HG02610 (cell line): ENCODE results near the gene ACTL9.

Experiments
- ATAC-seq: cut with Tn5 transposase; IDR thresholded peaks from one replicate; pipeline ENCODE4 v1.9.1; 2021; ENCODE audit warnings: mild to moderate bottlenecking, moderate library complexity; ENCODE audit not compliant: unreplicated experiment

The ACTL9 gene

DNA sequence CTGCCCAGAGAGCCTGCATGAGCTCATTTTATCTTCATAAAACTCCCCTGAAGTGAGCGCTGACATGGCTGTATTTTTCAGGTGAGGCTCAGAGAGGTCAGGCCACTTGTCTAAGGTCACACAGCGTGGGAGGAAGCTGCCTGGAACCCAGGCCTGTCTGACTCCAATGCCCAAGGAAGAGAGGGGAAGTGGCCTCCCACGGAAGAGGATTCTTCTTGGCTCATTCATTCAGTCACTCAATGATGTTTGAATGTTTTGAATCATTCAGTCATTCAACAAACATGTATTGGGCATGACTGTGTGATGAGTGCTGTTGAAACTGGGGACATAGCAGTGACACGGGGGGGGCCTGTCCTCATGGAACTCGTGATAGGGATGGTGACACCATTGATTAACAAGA, 12.0 kb downstream of the ACTL9 start:
- no peak for ATAC-seq

DNA sequence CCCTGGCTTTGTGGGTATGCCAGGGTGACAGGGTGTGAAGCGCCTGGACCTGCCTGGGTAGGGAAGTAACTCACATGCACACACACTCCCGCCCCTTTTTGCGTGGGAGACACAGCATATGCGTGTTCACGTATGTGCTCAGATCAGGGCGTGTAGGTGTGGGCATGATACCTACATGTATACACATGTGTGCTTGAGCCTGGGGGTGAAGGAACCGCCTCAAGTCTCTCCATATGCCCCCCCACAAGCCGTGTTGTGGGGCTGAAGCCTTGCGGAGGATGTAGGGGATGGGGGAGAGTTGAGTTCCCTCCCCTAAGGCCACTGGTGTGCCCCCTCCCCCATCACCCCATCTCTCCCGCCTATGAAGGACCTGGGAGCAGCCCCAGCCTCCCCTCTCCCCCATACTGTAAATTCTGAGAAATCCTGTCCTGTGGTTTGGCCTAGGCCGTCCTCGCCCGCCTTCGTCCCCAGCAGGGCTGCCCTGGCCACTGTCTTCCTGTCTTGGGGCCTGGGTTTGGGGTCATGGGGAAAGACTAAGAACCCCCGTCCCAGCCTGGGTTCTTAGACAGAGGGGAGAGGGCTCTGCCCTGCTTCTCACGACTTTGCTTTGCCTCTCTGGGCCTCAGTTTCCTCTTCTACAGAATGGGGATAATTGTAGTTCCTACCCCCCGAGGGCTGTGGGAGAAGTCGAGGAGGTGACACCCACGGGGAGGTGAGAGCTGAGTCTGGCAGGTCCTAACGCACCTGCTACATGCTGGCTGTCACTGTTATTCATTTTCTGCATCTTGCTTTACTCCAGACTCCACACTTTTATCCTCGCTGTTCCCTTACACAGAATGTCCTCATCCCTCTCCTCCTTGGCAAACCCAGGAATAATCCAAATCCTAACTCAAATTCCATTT, 14.3 kb downstream of the ACTL9 start:
- no peak for ATAC-seq

GRCh38 chr19:8682931-8683330, 15.7 kb downstream of the ACTL9 start:
- no peak for ATAC-seq

- no peak for ATAC-seq
Measured at GRCh38 chr19:8682472-8682871, 16.1 kb downstream of the ACTL9 start.

DNA sequence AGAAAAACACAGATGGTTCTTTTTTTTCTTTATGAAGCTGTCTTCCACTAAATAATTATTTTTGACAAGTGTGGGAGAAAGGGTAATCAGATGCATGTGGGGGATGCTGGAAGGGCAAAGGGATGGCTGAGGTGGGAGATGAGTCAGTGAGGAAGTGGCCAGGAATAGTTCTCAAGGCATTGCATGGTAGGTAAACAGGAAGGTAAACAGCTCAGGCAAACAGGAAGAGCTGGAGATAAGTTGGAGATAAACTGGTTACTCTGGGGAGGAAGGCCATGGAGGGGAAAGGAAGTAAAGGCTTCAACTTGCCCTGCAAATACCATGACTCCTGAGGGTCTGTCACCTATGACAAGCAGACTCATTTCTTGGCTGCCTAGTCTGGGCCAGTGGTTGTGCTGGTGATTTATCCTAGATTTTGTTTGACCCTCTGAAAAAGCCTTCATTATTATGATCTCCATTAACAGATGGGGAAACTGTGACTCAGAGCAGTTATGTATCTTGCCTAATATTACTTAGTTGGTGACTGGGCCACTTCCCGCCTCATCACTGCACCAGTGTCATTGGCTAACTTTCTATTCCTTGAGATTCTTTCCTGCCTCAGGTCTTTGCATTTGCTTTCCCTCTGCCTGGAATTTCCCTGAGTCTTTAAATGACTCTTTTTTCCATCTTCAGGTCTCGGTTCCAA, 17.1 kb downstream of the ACTL9 start:
- no peak for ATAC-seq

- no peak for ATAC-seq
Measured at GRCh38 chr19:8680676-8681344, 17.8 kb downstream of the ACTL9 start.

DNA sequence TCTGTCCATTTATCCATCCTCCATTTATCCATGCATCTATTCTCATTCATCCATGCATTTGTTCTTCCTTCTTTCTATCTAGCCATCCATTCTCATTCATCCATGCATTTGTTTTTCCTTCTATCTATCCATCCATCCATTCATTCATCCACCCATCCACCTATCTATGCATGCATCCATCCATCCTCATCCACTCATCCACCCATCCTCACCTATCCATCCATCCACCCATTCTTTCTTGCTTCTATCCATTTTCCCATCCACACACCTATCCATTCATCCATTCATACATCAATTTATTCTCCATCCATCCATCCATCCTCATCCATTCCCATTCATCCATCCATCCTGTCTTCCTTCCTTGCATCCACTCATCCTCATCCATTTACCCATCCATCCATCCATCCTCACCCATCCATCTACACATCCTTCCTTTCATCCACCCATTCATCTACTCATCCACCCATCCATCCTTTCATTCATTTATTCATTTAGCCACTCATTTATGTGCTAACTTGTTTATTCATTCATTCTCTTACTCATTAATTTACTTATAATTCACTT, 20.3 kb downstream of the ACTL9 start:
- ATAC-seq = no peak

DNA sequence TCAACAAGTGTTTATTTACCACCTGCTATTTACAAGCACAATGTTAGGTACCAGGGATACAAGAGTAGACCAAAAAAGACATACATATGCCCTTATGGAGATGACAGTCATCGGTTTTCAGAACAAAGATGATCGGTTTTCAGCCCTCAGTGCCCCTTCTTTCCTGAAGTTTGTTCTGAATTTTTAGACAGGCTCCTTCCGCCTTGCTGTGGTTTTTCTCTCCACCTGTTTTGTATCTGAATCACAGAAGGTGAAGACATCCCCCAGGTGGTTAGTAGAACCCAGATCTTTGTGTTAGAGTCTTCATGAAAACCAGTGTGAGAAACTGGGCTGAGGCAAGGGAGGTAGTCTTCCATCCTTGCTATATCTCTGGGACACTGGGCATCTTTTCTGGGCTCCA, 23.5 kb downstream of the ACTL9 start:
- no peak for ATAC-seq

DNA sequence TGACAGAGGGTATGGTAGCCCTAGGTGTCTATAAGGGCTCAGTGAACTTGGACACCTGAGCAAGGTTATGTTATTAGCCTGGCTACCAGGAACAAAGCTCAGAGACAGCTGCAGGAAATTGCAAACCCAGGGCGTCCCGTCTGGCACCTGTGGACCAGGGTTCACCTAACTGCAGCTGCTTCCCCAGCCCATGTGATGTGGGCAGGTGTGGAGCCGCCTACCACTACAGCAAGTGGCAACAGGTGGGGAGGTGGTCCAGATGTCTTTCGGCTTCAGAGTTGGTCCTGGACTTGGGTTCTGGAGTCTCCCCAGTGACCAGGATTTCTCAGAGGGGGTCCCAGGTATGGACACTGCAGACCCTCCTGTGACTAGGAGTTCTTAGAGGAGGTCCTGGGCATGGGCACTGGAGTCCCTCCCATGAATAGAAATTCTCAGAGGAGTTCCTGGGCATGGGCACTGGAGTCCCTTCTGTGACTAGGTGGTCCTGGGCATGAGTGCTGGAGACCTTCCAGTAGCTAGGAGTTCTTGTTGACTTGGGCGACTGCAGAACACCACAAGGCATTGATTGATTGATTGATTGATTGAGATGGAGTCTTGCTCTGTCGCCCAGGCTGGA, 25.2 kb downstream of the ACTL9 start:
- ATAC-seq = no peak

- ATAC-seq = no peak
Measured at GRCh38 chr19:8666814-8667405, 31.7 kb downstream of the ACTL9 start.

DNA sequence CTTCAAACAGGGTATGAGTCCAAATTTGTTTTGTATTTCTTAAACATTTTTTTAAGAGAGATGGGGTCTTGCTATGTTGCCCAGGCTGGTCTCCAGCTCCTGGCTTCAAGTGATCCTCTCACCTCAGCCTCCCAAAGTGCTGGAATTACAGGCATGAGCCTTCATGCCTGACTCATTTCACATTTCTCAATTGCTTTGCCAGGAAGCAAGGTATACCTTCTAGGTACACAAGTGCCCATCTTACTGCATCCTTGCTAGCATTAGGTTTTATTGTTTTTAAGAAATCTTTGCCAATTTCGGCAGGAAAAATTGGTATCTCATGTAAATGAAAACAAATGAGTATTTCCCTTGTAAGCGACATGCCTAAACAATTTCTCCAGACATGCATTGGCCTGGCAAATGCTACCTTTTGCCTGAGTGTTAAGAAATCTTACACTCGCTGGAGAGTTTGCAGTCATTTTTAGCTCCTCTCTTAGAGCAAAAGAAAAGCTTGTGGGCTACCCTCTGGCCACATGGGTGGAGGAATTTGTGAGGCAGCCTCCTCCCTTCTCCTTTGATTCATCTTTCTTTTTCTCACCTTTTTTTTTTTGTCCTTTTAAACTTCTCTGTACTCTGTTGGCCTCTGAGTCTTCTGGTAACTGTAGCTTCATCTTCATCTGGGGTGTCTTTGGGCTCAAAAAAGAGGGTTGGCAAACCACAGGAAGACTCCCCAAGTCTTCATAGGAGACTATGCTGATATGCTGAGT, 33.0 kb downstream of the ACTL9 start:
- ATAC-seq = no peak

DNA sequence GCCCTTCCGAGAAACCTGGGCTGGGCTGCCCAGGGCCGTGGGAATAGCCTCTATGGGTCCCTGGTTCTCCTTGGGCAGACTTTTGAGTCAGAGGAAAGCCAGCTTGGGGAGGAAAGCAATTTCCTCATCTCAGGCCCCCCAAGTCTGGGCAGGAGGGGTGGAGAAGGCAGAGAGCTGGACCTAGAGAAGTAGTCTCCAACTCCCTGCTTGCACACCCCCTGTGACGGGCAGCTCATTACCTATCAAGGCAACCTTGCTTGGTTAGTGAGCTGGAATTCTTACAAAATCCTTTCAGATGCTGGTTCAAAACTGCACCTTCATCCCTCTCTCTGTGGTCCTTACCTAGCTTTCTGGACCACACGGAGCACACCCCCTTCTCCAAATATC, 33.9 kb downstream of the ACTL9 start:
- ATAC-seq = no peak

DNA sequence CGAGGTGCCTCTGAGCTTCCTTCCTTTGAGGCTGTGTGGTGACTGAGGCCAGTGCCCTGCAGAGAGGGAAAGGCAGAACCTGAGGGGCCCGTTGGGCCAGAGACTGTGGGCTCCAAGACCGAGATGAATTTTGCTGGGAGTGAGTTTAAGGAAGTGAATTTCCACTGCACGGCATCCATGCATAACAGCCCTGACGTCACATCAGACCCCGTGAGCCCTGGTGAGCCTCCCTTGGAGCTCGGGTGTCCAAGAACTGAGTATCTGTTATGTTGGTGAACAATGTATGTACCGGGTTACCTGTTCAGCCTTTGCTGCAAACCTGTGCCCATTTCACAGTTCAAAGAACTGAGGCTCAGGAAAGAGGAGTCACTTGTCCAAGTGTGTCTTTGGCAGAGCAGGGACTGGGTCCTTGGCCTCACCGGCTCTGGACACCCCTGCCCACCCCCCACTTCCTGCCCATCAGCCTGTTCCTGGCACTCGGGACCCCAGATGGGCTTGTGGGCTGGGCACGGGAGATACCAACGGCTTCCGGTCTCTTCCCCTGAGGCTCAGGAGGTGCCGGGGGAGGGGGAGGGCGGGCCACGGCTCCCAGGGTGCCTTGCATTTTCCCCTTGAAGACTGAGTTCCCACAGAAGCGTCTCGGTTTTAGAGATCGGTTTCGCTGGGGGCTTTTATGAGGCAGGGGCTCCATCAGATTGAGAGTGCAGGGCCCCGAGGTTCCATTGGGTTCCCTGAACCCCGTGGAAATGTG, 34.5 kb downstream of the ACTL9 start:
- ATAC-seq = no peak

DNA sequence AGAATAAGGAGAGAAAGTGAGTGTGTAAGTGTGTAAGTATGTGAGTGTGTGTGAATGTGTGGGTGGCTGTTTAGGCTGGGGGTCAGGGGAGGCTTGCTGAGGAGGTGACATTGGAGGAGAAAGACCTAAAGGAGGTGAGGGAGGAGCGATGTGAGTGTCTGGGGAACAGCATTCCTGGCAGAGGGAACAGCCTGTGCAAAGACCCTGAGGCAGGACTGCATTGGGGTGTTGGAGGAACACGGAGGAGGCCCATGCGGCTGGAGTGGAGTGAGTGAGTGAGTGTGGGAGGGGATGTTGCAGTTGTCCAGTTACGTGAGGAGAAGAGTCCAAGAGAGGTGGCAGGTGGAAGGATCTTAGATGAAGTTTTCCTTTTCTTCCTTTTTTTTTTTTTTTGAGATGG, 36.3 kb downstream of the ACTL9 start:
- no peak for ATAC-seq

DNA sequence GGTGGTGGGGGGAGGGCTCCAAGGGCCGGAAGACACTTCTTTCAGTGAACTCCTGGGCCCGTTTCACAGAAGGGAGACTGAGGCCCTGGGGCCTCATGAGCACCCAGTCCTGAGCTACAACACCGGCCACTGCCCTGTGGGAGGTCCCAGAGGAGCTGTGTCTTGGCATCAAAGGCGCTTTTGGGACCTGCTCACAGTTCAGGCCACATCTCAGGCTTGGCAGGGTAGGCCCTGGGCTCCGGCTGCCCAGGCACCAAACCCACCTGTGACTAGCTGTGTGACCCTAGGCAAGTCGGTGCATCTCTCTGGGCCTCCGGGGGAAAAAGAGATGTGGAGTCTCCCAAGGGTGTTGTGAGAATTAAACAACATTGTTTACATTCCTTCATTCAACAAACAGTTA, 38.7 kb downstream of the ACTL9 start:
- no peak for ATAC-seq

GRCh38 chr19:8657869-8658268, 40.7 kb downstream of the ACTL9 start:
- ATAC-seq = no peak

DNA sequence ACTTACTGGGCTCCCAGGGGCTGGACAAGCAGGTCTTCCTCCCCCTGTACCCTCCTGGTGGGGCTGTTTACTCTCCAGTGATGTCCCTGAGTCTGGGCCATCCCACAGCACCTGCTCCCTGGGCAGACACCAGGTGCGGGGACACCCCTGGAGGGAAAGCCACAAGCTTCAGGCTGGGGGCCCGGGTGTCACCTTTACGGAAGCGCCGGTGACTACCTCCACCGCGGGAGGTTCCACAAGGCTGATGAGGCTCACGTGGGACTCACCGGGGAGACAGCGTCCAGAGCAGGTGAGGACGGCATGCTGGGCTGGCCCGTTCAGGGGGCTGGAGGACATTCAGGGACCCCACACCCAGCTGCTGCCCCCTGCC, 43.3 kb downstream of the ACTL9 start:
- ATAC-seq = no peak

DNA sequence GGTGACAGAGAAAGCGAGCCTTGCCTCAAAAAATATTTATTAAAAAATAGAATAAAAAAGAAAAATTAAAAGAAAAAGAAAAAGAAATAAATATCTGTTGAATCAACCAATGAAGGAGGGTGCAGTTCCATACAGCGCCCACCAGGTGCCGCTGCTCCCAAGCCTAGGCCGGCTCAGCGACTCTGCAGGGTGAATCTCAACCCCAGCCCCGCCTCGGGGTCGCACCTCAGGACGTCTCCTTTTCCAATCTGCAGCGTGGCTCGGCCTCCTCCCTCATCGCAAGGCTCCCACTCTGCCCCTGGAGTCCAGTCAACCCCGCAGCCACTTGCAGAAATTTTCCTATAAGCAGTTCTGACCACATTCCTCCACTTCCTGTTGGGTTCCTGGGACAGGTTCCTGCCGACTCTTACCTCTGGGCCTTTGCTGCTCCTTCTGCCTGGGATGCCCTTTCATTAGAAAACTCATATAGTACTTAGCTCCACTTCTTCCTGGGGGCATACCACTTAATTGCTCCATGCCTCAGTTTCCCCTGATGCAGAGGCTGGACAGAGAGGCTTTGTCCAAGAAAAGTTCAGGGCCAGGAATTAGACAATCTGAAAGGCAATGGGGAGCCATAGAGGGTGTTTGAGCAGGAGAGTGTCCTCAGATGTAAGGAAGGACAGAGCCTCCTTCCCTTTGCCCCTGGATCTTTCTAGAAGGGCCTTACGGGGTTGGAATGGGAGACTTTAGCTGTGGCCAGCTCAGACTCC, 43.8 kb downstream of the ACTL9 start:
- no peak for ATAC-seq

- ATAC-seq = no peak
Measured at GRCh38 chr19:8648240-8648639, 50.4 kb downstream of the ACTL9 start.
